ENCODE data around the gene SMC5.
"Not testable (repeated sequence)": the region's sequence is repeated elsewhere in the genome, so short reads cannot be mapped to it uniquely, and the experiment has no call there.

The SMC5 gene

GRCh38 chr9:70245952-70246351 is 12.8 kb upstream of the SMC5 start:
- not testable (repeated sequence) for H3K36me3 ChIP-seq (ENCODE audit: insufficient read depth, low read length); H3K27me3 ChIP-seq (ENCODE audit: insufficient read depth, low read length); H3K79me2 ChIP-seq (ENCODE audit: control insufficient read depth, insufficient read depth, low read length, unreplicated experiment); H3K27ac ChIP-seq (ENCODE audit: low read depth, low read length); H2AFZ ChIP-seq (ENCODE audit: low read length, unreplicated experiment); H3K4me1 ChIP-seq (ENCODE audit: control insufficient read depth, insufficient read depth, low read length, unreplicated experiment); H3K4me3 ChIP-seq (ENCODE audit: low read depth, low read length)

- H3K27me3 ChIP-seq (ENCODE audit: insufficient read depth, low read length), result no peaks in the 10 kb centered on the region
- no peak overlapping the region for H3K4me3 ChIP-seq (ENCODE audit: low read depth, low read length)
- H3K27ac ChIP-seq (ENCODE audit: low read depth, low read length), result no peak overlapping the region
- H3K4me1 ChIP-seq (ENCODE audit: control insufficient read depth, insufficient read depth, low read length, unreplicated experiment), result peaks cover 1% of the 10 kb centered on the region
- no peaks in the 10 kb centered on the region for H3K79me2 ChIP-seq (ENCODE audit: control insufficient read depth, insufficient read depth, low read length, unreplicated experiment)
- no peaks in the 10 kb centered on the region for H3K36me3 ChIP-seq (ENCODE audit: insufficient read depth, low read length)
- no peak overlapping the region for H2AFZ ChIP-seq (ENCODE audit: low read length, unreplicated experiment)
Measured at GRCh38 chr9:70250221-70250620, 8.6 kb upstream of the SMC5 start.

GRCh38 chr9:70255486-70255885 is 3.3 kb upstream of the SMC5 start:
- Histone ChIP-seq H3K36me3 (ENCODE audit: insufficient read depth, low read length) (0 out of 2 replicates have a peak, but pooled peaks cover under 1% of the 10 kb centered on the region), H3K27me3 (ENCODE audit: insufficient read depth, low read length) (no peaks in the 10 kb centered on the region), H3K79me2 (ENCODE audit: control insufficient read depth, insufficient read depth, low read length, unreplicated experiment) (peaks cover 38% of the 10 kb centered on the region), H2AFZ (ENCODE audit: low read length, unreplicated experiment) (no peak overlapping the region), H3K4me3 (ENCODE audit: low read depth, low read length) (peak overlapping the region; percentile 48), H3K27ac (ENCODE audit: low read depth, low read length) (peak overlapping the region; percentile 8; the same call in 1 of the 2 replicates), H3K4me1 (ENCODE audit: control insufficient read depth, insufficient read depth, low read length, unreplicated experiment) (peaks cover 32% of the 10 kb centered on the region)

- H2AFZ ChIP-seq (ENCODE audit: low read length, unreplicated experiment), result no peak overlapping the region
- peaks cover 44% of the 10 kb centered on the region for H3K79me2 ChIP-seq (ENCODE audit: control insufficient read depth, insufficient read depth, low read length, unreplicated experiment)
- peaks cover 38% of the 10 kb centered on the region for H3K4me1 ChIP-seq (ENCODE audit: control insufficient read depth, insufficient read depth, low read length, unreplicated experiment)
- H3K36me3 ChIP-seq (ENCODE audit: insufficient read depth, low read length), result peaks cover 7% of the 10 kb centered on the region; the same call in 1 of the 2 replicates
- H3K27ac ChIP-seq (ENCODE audit: low read depth, low read length), result no peak overlapping the region
- no peaks in the 10 kb centered on the region for H3K27me3 ChIP-seq (ENCODE audit: insufficient read depth, low read length)
- H3K4me3 ChIP-seq (ENCODE audit: low read depth, low read length), result peak overlapping the region; percentile 48
Measured at GRCh38 chr9:70256123-70256551, 2.6 kb upstream of the SMC5 start.

- H3K4me3 ChIP-seq (ENCODE audit: low read depth, low read length), result peak overlapping the region; percentile 93
- H3K27me3 ChIP-seq (ENCODE audit: insufficient read depth, low read length), result no peaks in the 10 kb centered on the region
- peaks cover 21% of the 10 kb centered on the region for H3K36me3 ChIP-seq (ENCODE audit: insufficient read depth, low read length)
- peaks cover 52% of the 10 kb centered on the region for H3K4me1 ChIP-seq (ENCODE audit: control insufficient read depth, insufficient read depth, low read length, unreplicated experiment)
- peak overlapping the region; percentile 97 for H3K27ac ChIP-seq (ENCODE audit: low read depth, low read length)
- peak overlapping the region; percentile 74 for H2AFZ ChIP-seq (ENCODE audit: low read length, unreplicated experiment)
- H3K79me2 ChIP-seq (ENCODE audit: control insufficient read depth, insufficient read depth, low read length, unreplicated experiment), result peaks cover 58% of the 10 kb centered on the region
Measured at GRCh38 chr9:70257502-70257901, 1.3 kb upstream of the SMC5 start.

GRCh38 chr9:70257991-70258691 is 637 bp upstream of the SMC5 start:
- Histone ChIP-seq H3K4me3 (ENCODE audit: low read depth, low read length) (peak overlapping the region; percentile 93), H3K79me2 (ENCODE audit: control insufficient read depth, insufficient read depth, low read length, unreplicated experiment) (peaks cover 64% of the 10 kb centered on the region), H3K27ac (ENCODE audit: low read depth, low read length) (peak overlapping the region; percentile 97), H3K27me3 (ENCODE audit: insufficient read depth, low read length) (no peaks in the 10 kb centered on the region), H3K4me1 (ENCODE audit: control insufficient read depth, insufficient read depth, low read length, unreplicated experiment) (peaks cover 58% of the 10 kb centered on the region), H3K36me3 (ENCODE audit: insufficient read depth, low read length) (peaks cover 27% of the 10 kb centered on the region), H2AFZ (ENCODE audit: low read length, unreplicated experiment) (peak overlapping the region; percentile 74)

- peak overlapping the region; percentile 97 for H3K27ac ChIP-seq (ENCODE audit: low read depth, low read length)
- peak overlapping the region; percentile 93 for H3K4me3 ChIP-seq (ENCODE audit: low read depth, low read length)
- H3K27me3 ChIP-seq (ENCODE audit: insufficient read depth, low read length), result no peaks in the 10 kb centered on the region
- peaks cover 74% of the 10 kb centered on the region for H3K79me2 ChIP-seq (ENCODE audit: control insufficient read depth, insufficient read depth, low read length, unreplicated experiment)
- H3K4me1 ChIP-seq (ENCODE audit: control insufficient read depth, insufficient read depth, low read length, unreplicated experiment), result peaks cover 63% of the 10 kb centered on the region
- peaks cover 36% of the 10 kb centered on the region for H3K36me3 ChIP-seq (ENCODE audit: insufficient read depth, low read length)
- peak overlapping the region; percentile 28 for H2AFZ ChIP-seq (ENCODE audit: low read length, unreplicated experiment)
Measured at GRCh38 chr9:70259512-70259802, 679 bp downstream of the SMC5 start.

GRCh38 chr9:70260007-70260443 is 1.2 kb downstream of the SMC5 start:
- Histone ChIP-seq H3K36me3 (ENCODE audit: insufficient read depth, low read length) (peaks cover 42% of the 10 kb centered on the region), H3K4me1 (ENCODE audit: control insufficient read depth, insufficient read depth, low read length, unreplicated experiment) (peaks cover 63% of the 10 kb centered on the region), H3K4me3 (ENCODE audit: low read depth, low read length) (peak overlapping the region; percentile 93), H3K27ac (ENCODE audit: low read depth, low read length) (peak overlapping the region; percentile 97), H3K79me2 (ENCODE audit: control insufficient read depth, insufficient read depth, low read length, unreplicated experiment) (peaks cover 79% of the 10 kb centered on the region), H2AFZ (ENCODE audit: low read length, unreplicated experiment) (no peak overlapping the region), H3K27me3 (ENCODE audit: insufficient read depth, low read length) (no peaks in the 10 kb centered on the region)

- Histone ChIP-seq H3K4me1 (ENCODE audit: control insufficient read depth, insufficient read depth, low read length, unreplicated experiment) (peaks cover 60% of the 10 kb centered on the region), H3K27ac (ENCODE audit: low read depth, low read length) (peak overlapping the region; percentile 97; the same call in 1 of the 2 replicates), H3K27me3 (ENCODE audit: insufficient read depth, low read length) (no peaks in the 10 kb centered on the region), H2AFZ (ENCODE audit: low read length, unreplicated experiment) (no peak overlapping the region), H3K4me3 (ENCODE audit: low read depth, low read length) (peak overlapping the region; percentile 93), H3K36me3 (ENCODE audit: insufficient read depth, low read length) (peaks cover 47% of the 10 kb centered on the region), H3K79me2 (ENCODE audit: control insufficient read depth, insufficient read depth, low read length, unreplicated experiment) (peaks cover 81% of the 10 kb centered on the region)
Measured at GRCh38 chr9:70260606-70261005, 1.8 kb downstream of the SMC5 start.

GRCh38 chr9:70261131-70261870 is 2.5 kb downstream of the SMC5 start:
- Histone ChIP-seq H3K79me2 (ENCODE audit: control insufficient read depth, insufficient read depth, low read length, unreplicated experiment) (peaks cover 83% of the 10 kb centered on the region), H3K27me3 (ENCODE audit: insufficient read depth, low read length) (no peaks in the 10 kb centered on the region), H3K4me3 (ENCODE audit: low read depth, low read length) (peak overlapping the region; percentile 38; the same call in 1 of the 2 replicates), H3K36me3 (ENCODE audit: insufficient read depth, low read length) (peaks cover 51% of the 10 kb centered on the region), H3K4me1 (ENCODE audit: control insufficient read depth, insufficient read depth, low read length, unreplicated experiment) (peaks cover 55% of the 10 kb centered on the region), H3K27ac (ENCODE audit: low read depth, low read length) (no peak overlapping the region), H2AFZ (ENCODE audit: low read length, unreplicated experiment) (no peak overlapping the region)

Data from ACC112 (cell line).